Kidney glomerular epithelial cell (primary cell): ENCODE measurements around the gene RNU6-1.

ENCODE experiments used
- DNase-seq: peaks from one replicate; lab custom pipeline; 2025; lab: John Stamatoyannopoulos, UW

Gene RNU6-1

DNA sequence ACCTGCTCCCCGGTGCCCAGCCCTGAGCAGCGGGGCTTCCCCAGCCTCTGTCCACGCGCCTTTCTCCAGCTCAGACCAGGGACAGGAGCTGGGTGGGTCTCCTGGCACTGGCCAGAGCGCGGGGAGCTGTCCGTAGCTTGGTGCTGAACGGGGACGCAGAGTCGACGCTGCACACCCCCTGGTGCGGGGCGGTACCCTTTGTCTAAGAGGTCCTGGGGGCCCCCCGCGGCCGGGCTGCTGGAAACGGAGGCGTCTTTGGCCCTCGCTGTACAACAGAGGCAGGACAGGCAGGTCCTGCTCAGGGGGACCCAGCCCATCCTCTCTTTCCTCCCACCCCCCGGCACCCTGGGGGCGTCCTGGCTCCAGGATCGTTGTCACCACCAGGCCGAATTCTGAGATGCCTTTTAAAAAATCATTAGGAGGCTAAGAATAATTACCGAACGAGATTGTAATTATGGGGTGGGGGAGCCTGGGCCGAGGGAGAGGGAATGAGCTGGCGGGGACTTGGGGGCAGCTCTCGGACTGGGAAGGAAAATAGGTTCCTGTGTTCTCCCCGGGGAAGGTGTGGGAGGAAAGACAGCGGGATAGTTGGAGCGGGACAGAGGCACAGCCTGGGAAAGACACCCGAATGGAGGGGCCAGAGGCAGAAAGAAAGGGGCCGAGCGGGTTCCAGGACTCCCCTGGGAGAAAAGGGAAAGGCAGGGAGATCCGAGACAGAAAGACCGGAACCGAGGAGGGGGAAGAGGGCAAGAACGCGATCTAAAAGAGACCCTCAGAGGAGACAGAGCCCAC lies 18.7 kb downstream of the RNU6-1 start:
- DNase-seq: peak; percentile 15

GRCh38 chr15:67820122-67820991 lies 19.5 kb downstream of the RNU6-1 start:
- DNase-seq: no peak

DNA sequence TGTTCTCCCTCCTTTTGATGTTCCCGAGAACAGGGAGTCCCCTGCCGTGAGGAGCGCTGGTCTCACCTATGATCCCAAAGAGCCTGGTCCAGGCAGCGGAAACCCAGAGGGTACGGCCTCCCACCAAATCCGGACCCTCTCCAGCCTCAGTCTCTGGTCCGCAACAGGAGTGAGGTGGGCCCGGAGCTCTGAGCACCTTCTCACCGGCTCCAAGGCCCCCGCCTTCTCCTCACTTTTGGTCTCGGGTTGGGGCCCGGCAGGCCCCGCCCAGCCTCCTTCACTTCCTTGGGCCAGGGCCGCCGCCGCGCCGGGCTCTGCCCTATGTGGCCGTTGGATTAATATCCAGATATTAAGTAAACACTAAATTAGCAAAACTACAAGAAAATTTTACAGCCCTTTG lies 20.2 kb downstream of the RNU6-1 start:
- no peak for DNase-seq

GRCh38 chr15:67818464-67818863 lies 21.4 kb downstream of the RNU6-1 start:
- no peak for DNase-seq

- DNase-seq: no peak
These were observed 23.2 kb downstream of the RNU6-1 start for GRCh38 chr15:67816668-67817067.

DNA sequence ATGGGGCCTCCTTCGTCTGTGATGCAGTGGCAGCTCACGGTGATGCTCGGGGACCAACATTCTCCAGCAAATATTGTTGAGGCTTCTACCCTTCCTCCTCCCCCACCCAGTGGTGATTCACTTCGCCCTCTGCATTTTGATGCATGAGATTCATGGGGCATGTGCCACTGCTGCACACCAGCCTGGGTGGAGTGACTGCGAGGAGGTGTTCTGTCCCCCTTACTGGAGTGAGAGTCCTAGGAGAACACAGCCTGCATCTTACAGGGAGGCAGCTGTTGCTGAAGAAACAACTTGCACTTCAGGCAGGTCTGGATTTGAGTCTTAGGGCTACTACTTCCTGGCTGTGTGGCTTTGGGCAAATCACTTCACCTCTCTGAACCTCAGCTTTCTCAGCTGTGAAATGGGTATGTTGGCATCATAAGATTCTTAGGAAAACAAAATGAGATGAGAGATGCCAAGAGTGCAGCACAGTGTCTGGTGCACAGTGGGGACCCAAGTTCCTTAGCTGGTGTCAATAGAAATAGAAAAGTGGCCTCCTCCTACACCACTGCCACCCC lies 24.7 kb downstream of the RNU6-1 start:
- no peak for DNase-seq

DNA sequence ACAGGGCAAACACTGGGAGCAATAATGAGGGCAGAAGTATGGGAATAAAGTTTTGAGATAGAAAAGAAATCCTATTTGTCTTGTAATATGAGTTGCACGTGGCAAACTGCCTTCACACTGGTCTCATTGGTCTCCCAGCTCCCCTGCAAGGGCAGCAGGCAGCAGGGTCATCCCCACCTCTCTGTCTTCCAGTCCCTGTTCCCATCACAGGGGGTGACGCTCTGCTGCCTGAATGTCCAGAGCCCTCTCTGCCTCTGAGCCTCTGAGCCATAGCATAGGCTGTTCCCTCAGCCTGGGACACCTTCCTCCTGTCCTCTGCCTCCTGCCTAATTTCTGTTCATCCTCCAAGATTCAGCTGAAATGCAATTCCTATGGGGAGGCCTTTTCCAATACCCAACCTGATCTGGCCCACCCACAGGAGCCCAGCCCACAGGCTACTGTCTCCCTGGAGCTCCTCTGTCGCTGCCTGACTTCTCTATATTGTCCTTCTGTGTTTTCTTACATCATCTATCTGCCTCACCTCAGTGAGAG lies 26.7 kb downstream of the RNU6-1 start:
- no peak for DNase-seq

- DNase-seq: no peak
These were observed 27.6 kb downstream of the RNU6-1 start for GRCh38 chr15:67812241-67812644.

DNA sequence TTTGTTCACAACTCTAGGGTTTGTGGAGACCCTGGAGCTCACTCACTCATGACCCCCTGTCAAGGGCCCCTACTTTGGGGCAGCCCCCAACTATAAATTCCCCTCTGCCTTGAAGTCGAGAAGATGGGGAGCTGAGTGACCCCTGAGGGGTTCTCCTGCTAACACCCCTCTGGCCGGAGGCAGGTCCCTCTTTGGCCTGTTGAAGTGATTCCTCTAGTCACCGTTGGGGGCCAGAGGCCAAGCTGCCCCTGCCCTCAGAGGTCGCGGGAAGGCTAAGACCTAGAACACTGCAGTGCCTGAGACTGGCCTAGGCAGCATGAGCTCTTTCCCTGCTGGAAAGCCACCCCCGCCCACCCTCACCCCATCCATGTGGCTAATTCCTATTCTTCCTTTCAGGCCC lies 30.0 kb downstream of the RNU6-1 start:
- DNase-seq: no peak

DNA sequence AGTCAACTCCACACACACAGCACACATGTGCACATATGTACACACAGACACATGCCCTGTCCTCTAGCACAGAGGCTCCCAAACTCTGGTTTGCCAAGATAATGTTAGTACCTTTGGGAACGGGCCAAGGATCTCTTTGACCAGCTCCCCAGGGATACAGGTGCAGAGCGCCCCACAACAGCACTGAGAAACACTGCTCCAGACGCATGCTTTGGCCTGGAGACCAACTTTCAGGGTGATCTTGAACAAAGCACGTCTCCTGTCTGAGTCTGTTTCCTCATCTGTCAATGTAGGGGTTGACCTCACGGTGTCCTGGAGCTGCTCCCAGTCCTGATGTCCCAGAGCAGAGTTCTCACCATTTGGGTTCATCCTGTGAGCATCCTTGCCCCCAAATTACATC lies 30.4 kb downstream of the RNU6-1 start:
- no peak for DNase-seq

DNA sequence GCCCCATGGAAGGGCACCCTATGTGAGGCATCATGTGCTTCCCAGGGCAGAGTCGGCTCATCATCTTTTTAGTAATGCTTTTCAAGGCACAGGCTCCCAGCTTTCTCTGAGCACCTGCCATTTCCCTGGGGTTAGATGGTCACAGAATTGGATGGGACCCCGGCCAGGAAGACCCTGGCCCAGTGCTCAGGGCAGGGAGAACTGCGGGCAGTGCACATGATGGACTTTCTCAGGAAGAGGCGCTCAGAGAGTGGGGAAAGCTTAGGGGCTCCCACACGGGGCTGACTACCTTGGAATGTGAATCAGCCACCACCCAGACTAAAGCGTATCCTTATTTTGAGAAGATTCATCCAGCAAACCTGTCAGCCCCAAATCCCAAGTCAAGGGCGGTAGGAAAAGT lies 31.0 kb downstream of the RNU6-1 start:
- DNase-seq: no peak

DNA sequence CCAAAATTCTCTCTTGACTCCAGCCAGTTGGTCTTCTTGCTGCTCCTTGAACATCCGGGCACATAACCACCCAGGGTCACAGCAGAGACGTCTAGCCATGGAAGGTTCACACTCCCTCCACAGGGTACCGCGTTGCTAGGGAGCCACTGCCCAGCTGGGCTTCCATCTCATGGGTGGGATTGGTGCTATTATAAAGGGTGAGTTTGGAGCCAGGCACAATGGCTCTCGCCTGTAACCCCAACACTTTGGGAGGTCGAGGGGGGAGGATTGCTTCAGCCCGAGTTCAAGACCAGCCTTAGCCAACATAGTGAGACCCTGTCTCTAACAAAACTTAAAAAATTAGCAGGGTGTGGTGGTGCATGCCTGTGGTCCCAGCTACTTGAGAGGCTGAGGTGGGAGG lies 32.0 kb downstream of the RNU6-1 start:
- no peak for DNase-seq

DNA sequence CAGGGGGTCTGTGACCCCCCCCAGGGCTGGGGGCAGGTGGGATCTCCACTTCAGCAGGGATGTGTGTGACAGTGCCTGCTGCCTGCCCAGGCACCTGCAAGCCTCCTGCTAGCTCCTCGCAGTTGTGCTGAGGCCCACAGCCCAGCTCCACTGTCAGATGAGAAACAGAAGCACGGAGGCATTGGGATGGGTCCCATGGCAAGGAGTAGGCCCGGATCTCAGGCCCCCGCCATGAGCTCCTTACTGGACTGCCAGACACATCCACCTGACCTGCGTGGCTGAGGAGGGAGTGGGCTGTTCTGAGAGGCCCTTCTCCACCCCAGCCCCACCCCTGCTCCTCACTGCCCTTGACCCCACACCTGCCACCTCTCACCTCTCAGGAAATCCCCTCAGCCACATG lies 32.7 kb downstream of the RNU6-1 start:
- no peak for DNase-seq

- no peak for DNase-seq
These were observed 33.3 kb downstream of the RNU6-1 start for GRCh38 chr15:67806536-67806935.

DNA sequence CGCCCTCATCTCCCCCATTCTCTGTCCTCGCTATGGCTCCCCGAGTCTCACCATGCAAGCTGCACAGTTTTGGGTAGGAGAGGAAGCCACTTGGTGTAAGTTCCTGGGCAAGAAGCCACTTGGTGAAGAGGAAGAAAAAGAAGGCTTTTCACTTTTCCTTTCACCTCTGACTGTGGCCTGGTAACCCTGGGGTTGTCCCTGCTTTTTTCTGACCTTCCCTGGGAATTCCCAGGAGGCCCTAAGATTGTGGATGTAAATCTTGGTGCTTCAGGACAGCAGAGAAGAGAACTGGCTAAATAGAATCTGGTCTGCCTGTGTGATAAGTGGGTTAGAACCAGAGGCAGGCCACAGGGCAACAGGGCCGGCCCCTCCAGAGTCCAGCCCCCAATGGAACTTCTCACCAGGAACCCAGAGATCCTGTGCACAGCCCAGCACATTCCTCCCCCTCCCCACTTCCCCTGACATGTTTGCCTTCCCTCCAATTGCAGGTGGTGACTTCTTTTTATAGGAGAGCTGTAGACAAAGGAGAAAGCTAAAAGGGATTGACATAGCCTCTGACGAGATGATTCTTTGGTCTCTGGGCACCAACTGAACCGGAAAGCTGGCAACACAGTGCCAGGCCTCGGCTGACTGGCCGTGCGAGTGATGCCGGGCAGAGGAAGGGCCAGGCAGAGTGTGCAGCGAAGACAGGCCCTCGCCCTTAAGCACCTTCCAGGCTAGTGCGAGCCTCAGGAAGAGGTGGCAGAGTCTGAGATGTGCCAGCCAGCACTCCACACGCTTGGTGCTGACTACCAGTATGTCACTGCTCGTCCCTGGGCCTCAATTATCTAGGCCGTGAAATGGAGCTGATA lies 34.0 kb downstream of the RNU6-1 start:
- DNase-seq: no peak

DNA sequence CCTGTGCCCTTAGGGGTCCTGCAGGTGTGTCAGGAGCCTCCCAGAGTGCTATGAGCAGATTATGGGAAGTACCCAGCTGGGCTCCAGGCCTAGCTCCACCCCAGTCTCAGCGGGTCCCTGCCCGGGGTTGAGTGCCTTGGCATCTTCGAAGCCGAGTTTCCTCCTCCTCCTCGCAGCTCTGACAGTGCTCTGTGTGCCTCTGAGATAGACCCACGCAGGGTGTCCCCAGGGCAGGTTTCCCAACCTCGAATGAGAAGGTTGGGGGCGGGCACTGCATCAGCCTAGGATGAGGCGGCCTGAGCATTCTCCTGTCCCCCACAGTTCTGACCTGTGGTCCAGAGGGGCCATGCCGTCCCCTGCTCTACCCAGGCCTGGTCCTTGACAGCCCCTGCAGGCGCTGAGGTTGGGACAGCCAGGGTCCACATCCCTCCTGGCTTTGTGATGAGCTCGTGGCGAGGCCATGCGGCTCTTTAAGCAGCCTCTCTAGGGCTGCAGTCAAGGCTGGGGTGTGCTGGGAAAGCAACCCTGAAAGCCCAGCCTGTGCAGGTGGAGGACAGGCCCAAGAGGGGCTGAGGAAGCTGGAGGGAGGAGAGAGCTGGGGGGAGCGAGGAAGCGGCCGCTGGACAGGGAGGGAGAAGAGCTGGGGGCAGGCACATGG lies 34.7 kb downstream of the RNU6-1 start:
- no peak for DNase-seq

GRCh38 chr15:67803996-67804843 lies 35.6 kb downstream of the RNU6-1 start:
- DNase-seq: no peak

DNA sequence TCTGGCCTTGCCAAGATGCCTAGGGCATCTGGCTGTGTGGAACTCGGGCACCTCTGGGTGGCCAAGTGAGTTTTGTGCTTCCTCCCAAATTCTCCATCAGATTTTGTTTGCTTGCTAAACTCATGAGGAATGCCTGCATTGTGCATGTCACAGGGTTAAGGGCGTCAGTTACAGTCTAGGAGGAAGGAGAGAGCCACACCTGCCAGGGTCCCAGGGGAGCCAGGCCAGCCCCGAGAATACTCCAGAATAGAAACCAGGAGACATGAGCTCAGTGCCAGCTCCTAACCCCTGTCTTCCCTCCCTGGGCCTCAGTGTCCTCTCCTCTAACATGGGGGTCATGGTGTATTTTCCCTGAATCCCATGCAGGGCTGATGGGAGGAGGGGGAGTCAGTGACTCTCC lies 36.5 kb downstream of the RNU6-1 start:
- DNase-seq: no peak

DNA sequence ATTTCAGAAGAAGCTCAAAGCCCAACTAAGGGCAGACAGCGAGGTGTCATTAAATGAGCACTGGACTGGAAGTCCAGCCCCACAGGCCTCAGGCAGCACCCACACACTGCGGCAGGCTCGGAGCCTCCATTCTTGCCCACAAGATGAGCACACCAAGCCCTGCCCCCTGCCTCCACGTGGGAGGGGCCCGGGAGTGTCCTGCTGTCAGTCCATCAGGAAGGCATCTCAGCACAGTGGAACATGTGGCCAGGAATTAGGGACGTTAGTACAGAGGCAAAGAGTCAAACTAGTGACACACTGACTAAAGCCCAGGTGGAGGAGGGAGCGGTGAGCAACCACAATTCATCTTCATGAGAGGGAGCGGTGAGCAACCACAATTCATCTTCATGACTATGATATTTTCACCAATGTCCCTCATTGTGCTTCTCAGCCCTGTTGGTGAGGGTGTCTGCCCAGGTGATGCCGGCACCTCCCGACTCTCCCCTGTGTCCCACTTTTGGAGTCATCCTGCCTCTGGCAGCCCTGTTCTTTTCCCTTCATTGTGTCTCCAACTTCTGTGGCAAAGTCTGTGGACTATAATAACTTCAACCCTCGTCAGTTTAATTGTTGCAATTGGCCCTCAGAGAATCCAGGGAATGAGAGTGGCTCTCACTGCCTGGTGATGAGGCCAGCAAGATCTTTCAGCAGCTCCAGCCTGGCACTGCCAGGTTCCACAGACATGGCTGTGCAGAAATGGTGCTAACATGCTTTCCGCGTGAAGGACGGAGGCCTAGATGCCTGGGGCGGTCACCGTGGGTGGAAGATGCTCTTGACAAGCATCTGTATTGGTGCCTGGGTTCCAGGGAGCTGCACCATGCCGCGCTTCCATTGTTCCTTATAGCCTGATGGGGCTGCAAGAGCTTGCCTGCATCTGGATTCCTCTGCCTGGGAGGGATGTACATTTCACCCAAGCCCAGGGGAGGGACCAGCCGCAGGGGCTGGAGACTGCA lies 37.6 kb downstream of the RNU6-1 start:
- DNase-seq: no peak
